Measurements from ENCODE around the gene TOR1B. TPM values are rescaled to one million over a fixed set of nuclear protein-coding genes. Genes with fewer than 3 reads are reported as not detected.
"Not testable (repeated sequence)": the region's sequence is repeated elsewhere in the genome, so short reads cannot be mapped to it uniquely, and the experiment has no call there.

The TOR1B gene
- total RNA-seq, 4 donors from 2014 or later, result 16.1 to 17.3 (median 17.0) TPM

GRCh38 chr9:129781981-129782380, 21.0 kb upstream of the TOR1B start:
- TF ChIP-seq CTCF (IDR thresholded peaks at IDR 0.05) (no peak), POLR2A (IDR thresholded peaks at IDR 0.05) (no peak)
- no peak for DNase-seq
- H3K27me3 ChIP-seq, result peaks cover 0 to 20% (median 0%) of the 10 kb centered on the region in 4 donors
- H3K27ac ChIP-seq, result no peak overlapping the region
- no peaks in the 10 kb centered on the region for H3K9me3 ChIP-seq
- intact Hi-C loops (cut with DNase I), result loop anchor here (2.0 kb wide), 1 partner anchor 45 kb away; no protein-coding TSS in a partner anchor
- 65 to 72% methylated on average over 4 of the region's 5 CpGs for WGBS, 2 donors
- H3K4me1 ChIP-seq, result peaks cover 10 to 15% (median 12%) of the 10 kb centered on the region in 3 donors
- H3K4me3 ChIP-seq, result no peak overlapping the region
- no peaks in the 10 kb centered on the region for H3K36me3 ChIP-seq

DNA sequence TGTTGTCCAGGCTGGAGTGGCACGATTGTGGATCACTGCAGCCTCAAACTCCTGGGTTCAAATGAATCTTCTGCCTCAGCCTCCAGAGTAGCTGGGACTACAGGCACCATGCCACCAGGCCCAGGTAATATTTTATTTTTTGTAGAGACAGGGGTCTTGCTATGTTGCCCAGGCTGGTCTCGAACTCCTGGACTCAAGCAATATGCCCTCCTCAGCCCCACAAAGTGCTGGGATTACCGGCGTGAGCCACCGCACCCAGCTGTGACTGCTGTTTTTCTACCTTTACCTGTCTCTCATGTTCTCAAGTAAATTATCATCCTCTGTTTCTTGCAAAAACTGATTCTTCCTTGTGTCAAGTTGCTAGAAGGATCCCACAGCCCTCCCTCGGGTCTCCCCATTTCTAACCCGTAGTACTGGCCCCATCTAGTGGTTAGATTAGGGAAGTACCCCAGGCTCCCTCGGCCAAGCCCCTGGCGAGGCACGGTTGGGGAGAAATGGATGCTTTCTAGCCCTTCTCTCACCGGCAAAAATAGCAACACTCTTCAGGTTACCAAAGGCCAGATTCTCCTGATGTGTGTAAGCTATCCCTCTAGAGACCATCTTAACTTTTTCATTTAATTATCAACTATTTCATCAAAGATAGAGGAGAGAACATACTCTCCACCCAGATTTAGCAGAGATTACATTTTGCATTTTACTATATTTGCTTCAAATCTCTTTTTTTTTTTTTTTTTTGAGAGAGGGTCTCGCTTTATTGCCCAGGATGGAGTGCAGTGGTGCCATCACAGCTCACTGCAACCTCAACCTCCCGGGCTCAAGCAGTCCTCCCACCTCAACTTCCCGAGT, 19.2 kb upstream of the TOR1B start:
- Histone ChIP-seq H3K27me3 (peaks cover 0 to 35% (median 0%) of the 10 kb centered on the region in 4 donors), H3K4me1 (no peaks in the 10 kb centered on the region), H3K9me3 (no peaks in the 10 kb centered on the region), H3K36me3 (no peaks in the 10 kb centered on the region), H3K27ac (no peak overlapping the region), H3K4me3 (no peak overlapping the region)
- DNase-seq, result no peak
- TF ChIP-seq CTCF (IDR thresholded peaks at IDR 0.05) (peak; percentile 80 to 97 (median 92)), POLR2A (IDR thresholded peaks at IDR 0.05) (no peak)
- intact Hi-C loops (cut with DNase I), result loop anchor here (2.0 kb wide), 1 partner anchor 47 kb away; no protein-coding TSS in a partner anchor
- WGBS, 2 donors, result 33 to 35% methylated on average over 13 to 14 of the region's 14 CpGs

DNA sequence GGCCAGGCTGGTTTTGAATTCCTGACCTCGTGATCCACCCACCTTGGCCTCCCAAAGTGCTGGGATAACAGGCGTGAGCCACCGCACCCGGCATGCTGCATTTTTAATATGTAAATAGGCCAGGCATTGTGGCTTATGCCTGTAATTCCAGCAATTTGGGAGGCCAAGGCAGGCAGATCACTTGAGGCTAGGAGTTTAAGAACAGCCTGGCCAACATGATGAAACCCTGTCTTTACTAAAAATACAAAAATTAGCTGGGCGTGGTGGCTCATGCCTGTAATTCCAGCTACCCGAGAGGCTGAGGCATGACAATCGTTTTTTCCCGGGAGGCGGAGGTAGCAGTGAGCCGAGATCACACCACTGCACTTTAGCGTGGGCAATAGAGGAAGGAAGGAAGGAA, 18.0 kb upstream of the TOR1B start:
- not testable (repeated sequence) for H3K9me3 ChIP-seq, H3K4me1 ChIP-seq, H3K4me3 ChIP-seq, H3K27ac ChIP-seq, DNase-seq, H3K36me3 ChIP-seq
- intact Hi-C loops (cut with DNase I), result loop anchor here (5.0 kb wide), 1 partner anchor 138 kb away; no protein-coding TSS in a partner anchor
- peaks cover 0 to 38% (median 0%) of the 10 kb centered on the region in 4 donors for H3K27me3 ChIP-seq
- WGBS, 2 donors, result 52 to 56% methylated on average over 8 to 11 of the region's 11 CpGs

DNA sequence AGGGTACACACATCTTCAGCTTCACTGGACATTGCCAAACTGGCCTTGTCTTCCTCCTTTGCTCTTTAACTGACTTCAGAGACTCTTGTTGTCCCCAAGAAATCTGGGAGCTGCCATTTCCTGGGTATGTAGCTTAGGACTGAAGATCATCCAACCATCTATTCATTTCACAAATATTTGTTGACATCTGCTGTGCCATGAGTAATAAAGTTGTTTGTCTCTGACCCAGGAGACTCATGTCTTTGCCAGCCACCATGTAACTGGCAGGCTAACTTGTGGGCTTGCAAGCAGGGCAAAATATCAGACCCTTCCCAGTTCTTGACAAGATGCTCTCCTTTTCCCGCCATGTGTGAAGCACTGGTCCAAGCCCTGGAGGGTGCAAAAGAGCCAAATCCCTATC, 17.1 kb upstream of the TOR1B start:
- no peaks in the 10 kb centered on the region for H3K9me3 ChIP-seq
- 83 to 89% methylated on average over 1 of the region's 1 CpG for WGBS, 2 donors
- H3K36me3 ChIP-seq, result no peaks in the 10 kb centered on the region
- no peak for TF ChIP-seq POLR2A (IDR thresholded peaks at IDR 0.05)
- TF ChIP-seq CTCF (IDR thresholded peaks at IDR 0.05), result no peak
- no peak overlapping the region for H3K4me3 ChIP-seq
- H3K27ac ChIP-seq, result no peak overlapping the region
- intact Hi-C loops (cut with DNase I), result loop anchor here (5.0 kb wide), 1 partner anchor 139 kb away; no protein-coding TSS in a partner anchor
- DNase-seq, result no peak
- peaks cover 0 to 38% (median 0%) of the 10 kb centered on the region in 4 donors for H3K27me3 ChIP-seq
- no peaks in the 10 kb centered on the region for H3K4me1 ChIP-seq

DNA sequence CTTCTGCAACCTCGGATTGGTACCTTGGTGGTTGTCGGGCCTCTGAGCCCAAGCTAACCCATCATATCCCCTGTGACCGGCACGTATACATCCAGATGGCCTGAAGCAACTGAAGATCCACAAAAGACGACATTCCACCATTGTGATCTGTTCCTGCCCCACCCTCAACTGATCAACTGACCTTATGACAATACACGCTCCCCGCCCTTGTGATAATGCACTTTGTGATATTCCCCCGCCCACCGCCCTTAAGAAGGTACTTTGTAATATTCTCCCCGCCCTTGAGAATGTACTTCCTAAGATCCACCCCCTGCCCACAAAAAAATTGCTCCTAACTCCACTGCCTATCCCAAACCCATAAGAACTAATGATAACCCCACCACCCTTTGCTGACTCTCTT, 16.5 kb upstream of the TOR1B start:
- Histone ChIP-seq H3K27me3 (peaks cover 0 to 39% (median 0%) of the 10 kb centered on the region in 4 donors), H3K9me3 (no peaks in the 10 kb centered on the region), H3K36me3 (no peaks in the 10 kb centered on the region), H3K27ac (no peak overlapping the region), H3K4me1 (no peaks in the 10 kb centered on the region), H3K4me3 (no peak overlapping the region)
- no peak for TF ChIP-seq CTCF (IDR thresholded peaks at IDR 0.05)
- TF ChIP-seq POLR2A (IDR thresholded peaks at IDR 0.05), result no peak
- 75 to 76% methylated on average over 10 of the region's 10 CpGs for WGBS, 2 donors
- no peak for DNase-seq
- intact Hi-C loops (cut with DNase I), result loop anchor here (5.0 kb wide), 1 partner anchor 139 kb away; no protein-coding TSS in a partner anchor

Data from esophagus squamous epithelium (tissue), 5 donors.